HG03571 (cell line): ENCODE measurements around the gene ABLIM1.
A peak's percentile ranks its signal among the peaks of the same experiment; 100 is the strongest.

Experiments
- ATAC-seq: cut with Tn5 transposase; IDR thresholded peaks from one replicate; pipeline ENCODE4 v1.9.1; 2021; ENCODE audit not compliant: unreplicated experiment

ABLIM1 gene

GRCh38 chr10:114474989-114475388 is 183.1 kb downstream of the ABLIM1 start:
- no peak for ATAC-seq

DNA sequence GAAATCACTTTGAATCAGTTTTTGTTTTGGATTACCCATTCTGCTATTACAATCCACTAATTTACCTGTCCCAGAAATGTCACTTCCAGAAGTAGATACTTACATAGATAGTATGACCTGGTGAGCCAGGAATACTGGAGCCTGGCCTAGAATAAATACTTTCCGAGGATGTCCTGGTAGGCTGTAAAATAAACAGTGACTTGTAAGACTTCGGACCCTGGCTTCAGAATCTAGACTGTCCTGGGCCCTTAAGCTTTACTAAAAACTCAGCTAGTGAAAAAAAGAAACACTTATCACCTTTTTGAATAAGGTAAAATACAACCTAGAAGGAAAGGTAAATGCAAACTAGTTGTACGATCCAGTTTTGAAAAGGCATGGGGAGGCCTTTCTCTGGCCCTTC is 184.3 kb downstream of the ABLIM1 start:
- no peak for ATAC-seq

DNA sequence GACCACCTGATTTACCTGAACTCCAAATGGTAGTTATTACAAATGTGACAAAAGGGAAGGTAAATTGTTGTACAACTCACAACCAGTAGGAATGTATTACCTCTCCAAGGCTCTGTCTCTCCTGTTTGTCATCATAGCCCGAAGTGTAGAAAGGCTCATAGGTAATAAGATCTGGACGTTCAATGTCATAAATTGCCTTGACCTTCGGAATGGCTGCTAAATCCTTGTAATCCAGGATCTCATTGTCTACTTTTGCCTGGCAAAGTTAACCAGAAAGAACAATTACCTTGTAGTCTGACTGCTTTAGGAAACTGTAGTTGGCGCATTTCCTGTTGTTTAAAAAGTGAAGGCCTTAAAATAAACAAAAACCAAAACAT is 185.2 kb downstream of the ABLIM1 start:
- ATAC-seq: no peak

DNA sequence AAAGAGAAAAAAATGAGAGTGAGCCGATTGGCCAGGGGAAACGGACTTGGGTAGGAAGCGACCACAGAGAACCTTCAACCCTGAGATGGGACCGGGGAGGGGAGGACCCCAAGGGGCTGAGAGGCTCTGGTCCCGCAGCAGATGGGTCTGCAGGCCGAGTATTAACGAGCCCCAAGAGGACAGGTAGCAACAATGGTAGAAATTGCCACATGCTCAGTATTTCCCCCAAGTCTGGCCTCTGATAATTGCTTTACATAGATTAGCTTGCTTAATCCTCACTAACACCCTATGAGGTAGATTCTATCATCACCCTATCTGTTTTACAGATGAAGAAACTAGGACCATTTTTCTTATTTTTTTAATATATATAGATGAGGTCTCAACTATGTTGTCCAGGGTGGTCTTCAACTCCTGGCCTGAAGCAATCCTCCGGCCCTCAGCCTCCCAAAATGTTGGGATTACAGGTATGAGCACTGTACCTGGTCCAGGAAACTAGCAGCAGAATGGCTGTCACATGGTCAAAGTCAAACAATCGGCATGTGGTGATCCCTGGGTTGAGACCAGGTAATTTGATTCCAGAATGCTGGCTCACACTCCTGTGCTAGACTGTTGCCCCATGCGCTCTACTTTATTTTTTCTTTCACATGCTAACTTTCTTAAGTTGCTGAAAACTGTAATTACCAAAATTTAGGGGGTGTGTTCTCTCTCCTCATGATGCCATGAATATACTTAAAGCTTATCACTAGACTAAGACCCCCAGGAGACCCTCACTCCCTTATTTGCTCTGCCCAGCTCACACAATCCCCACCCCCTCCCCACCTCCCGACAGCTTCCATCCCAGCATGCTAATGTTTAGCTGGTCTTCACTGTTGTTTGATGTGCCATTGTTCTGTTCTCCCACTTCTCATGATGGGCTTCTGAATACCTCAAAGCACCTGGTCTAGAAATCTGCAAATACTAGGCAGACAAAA is 185.9 kb downstream of the ABLIM1 start:
- ATAC-seq: no peak

- peak; percentile 93 for ATAC-seq
Measured at GRCh38 chr10:114470956-114471905, 186.8 kb downstream of the ABLIM1 start.

- ATAC-seq: no peak
Measured at GRCh38 chr10:114470361-114470760, 187.7 kb downstream of the ABLIM1 start.

DNA sequence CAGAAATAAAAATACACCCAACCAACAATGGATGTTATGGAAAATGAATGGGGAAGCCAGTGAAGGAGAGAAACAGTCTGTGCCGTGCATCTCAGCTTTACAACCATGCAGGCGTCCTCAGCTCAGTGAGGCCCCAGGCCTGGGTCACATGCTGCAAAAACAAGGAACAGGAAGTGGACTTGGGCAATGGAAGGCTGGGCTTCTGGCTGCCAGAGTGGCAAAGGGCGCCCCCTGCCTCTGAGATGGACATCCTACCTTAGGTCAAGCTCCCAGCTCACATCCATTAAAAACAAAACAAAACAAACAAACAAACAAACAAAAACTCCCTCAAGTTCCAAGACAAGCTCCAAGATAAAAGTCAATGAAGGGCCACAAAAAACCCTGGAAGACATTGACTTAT is 199.1 kb downstream of the ABLIM1 start:
- ATAC-seq: no peak

DNA sequence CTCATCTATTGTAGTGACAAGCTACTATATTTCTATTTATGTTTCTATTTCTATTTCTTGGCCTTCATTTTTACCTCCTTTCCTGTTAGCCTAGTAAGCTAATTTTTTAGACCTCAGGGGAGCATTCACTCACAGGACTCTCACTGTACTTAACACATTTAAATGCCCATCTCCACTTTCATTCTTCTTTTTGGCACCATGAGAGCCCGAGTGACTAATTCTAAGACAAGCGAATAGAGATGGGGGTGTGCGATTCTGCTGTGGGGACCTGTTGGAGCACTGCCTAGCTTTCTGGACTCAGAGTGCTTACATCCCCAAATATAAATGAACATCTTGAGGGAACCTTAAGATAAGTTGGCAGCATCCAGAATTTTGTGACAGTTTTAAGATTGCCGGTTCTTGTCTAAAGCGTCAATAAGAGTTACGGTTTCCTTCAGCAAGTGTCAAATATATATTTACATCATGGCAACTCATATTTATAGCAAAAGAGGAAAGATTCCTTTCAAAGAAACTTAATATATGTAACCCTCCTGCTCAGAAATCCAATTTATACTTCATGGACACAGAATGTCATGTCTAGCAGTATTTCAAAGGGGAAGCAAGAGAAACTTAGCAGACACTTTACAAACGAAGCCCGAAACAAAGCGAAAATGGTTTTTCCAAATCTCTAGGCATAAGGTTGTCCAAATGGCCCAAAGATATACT is 199.7 kb downstream of the ABLIM1 start:
- no peak for ATAC-seq

DNA sequence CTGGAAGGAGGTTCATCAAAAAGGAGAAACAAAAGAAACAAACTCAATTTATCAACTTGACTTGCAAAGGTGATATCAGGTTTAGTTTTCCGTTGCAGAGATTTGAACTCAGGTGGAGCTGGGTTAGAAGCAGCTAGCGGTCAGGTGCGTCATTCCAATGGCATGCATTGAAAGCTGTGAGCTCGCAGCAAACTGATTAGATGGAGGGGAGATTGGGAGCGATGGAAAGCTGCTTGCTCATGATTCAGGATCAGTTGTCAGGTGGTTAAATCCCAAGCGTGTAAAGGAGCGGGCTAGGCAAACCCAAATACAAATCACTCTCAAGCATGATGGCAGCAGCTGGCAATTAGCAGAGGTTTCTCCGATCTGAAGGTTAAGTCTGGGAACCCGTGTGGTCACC is 204.5 kb downstream of the ABLIM1 start:
- no peak for ATAC-seq

DNA sequence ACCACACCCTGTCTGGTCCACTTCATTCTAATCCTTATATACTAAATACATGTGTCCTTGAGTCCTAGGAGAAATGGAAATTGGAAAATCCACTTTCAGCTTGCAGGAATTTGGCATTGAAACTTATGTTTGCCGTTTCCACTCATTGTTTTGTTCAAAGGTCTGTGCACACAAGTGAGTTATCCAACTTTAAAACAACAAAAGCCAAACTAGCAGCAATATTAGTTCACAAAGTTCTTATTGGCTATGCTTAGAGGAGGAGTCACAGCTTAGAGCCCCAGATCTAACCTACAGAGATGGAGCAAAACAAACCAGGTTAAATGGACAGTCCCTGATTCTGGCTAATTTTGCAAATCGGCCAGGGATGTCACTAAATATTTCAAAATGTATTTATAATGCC is 209.2 kb downstream of the ABLIM1 start:
- no peak for ATAC-seq

- ATAC-seq: no peak
Measured at GRCh38 chr10:114445332-114445731, 212.7 kb downstream of the ABLIM1 start.

- no peak for ATAC-seq
Measured at GRCh38 chr10:114444819-114445218, 213.3 kb downstream of the ABLIM1 start.

GRCh38 chr10:114442091-114442630 is 215.9 kb downstream of the ABLIM1 start:
- ATAC-seq: no peak

DNA sequence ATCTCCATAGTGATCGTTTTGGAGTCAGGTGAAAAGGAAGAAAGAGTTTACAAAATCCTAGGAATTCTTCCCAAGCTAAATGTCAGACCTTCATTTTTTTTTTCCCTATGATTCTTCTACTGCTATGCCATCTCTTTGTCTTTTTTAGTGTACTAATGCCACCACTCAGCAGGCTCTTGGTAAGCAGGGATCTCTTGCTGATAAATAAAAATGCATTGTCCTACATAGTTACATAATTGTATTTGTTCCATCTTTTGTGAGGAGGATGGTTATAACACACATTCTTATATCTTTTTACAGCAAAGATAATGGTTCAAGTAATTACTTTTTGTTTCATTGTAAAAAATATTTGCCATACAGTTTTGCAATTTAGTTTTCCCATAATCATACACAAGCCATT is 217.0 kb downstream of the ABLIM1 start:
- no peak for ATAC-seq

DNA sequence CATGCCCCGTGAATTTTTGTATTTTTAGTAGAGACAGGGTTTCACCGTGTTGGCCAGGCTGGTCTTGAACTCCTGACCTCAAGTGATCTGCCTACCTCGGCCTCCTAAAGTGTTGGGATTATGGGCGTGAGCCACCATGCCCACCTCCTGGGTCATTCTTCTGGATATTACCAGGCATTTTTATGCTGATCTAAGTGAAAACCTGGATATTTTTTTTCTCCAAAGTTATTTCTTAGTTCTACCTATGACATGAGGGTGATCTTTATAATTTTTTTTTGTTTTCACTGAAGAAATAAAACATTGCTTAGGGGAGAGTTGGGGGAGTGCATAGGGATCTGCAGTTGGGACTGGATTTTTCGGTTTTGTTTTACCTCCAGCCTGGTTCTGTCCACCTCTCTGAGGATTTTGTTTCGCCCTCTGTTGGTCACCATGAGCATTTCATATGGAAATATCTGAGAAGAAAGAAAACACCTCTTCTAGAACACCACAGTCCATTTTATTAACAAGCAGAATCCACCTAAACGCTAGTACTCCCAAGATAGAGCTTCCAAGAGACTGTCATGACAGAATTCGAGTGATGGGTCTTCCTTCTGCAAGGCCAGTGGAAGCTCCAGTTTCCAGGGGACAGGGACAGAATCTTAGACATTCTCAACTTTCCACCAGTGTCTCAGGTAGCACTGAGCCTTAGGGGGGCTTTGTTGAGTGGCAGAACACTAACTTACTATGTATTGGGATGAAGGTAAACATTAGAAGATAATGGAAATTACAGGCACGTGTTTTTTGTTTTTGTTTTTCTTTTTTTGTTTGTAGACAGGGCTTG is 220.4 kb downstream of the ABLIM1 start:
- no peak for ATAC-seq

- no peak for ATAC-seq
Measured at GRCh38 chr10:114436941-114437340, 221.1 kb downstream of the ABLIM1 start.

GRCh38 chr10:114432566-114433093 is 225.4 kb downstream of the ABLIM1 start:
- no peak for ATAC-seq

GRCh38 chr10:114431414-114432135 is 226.5 kb downstream of the ABLIM1 start:
- no peak for ATAC-seq
